HepG2 (cell line): ENCODE data around the gene QKI. TPM values are rescaled to one million over a fixed set of nuclear protein-coding genes. Genes with fewer than 3 reads are reported as not detected.

ENCODE experiments used
- ARID3A ChIP-seq: IDR thresholded peaks from 2 replicates; pipeline ENCODE4 v1.6.1; 2012; ENCODE audit warnings: low read depth, low read length, improper control_type of control experiment
- ARNT2 ChIP-seq: sonication (generic); formaldehyde crosslinking; IDR thresholded peaks from 2 replicates; pipeline ENCODE4 v1.8.0; 2022; ENCODE audit warnings: mild to moderate bottlenecking, low read depth, missing genetic modification reagents, moderate library complexity
- ELF4 ChIP-seq: sonication (generic); formaldehyde crosslinking; IDR thresholded peaks from 2 replicates; pipeline ENCODE4 v1.5.0; 2020; ENCODE audit warnings: missing genetic modification reagents, mild to moderate bottlenecking, moderate library complexity, borderline replicate concordance
- FOXJ3 ChIP-seq: sonication (generic); formaldehyde crosslinking; IDR thresholded peaks from 2 replicates; pipeline ENCODE4 v1.4.0; 2020; ENCODE audit warnings: missing genetic modification reagents, mild to moderate bottlenecking, borderline replicate concordance
- FOXO1 ChIP-seq: sonication (generic); formaldehyde crosslinking; IDR thresholded peaks from 2 replicates; pipeline ENCODE4 v1.4.0; 2020; ENCODE audit warnings: missing genetic modification reagents
- FOXP4 ChIP-seq: sonication (generic); formaldehyde crosslinking; IDR thresholded peaks from 2 replicates; pipeline ENCODE4 v1.4.0; 2020; ENCODE audit warnings: missing genetic modification reagents
- HOXA7 ChIP-seq: sonication (generic); formaldehyde crosslinking; IDR thresholded peaks from 2 replicates; pipeline ENCODE4 v1.8.1; 2022; ENCODE audit warnings: mild to moderate bottlenecking, missing genetic modification reagents, moderate library complexity
- ISX ChIP-seq: sonication (generic); formaldehyde crosslinking; conservative IDR thresholded peaks from 2 replicates; pipeline ENCODE4 v1.5.0; 2020; ENCODE audit warnings: missing genetic modification reagents
- KAT8 ChIP-seq: IDR thresholded peaks from 2 replicates; pipeline ENCODE4 v1.6.1; 2016; ENCODE audit warnings: missing genetic modification reagents, missing compliant biosample characterization
- MXD1 ChIP-seq: sonication (generic); formaldehyde crosslinking; IDR thresholded peaks from 2 replicates; pipeline ENCODE4 v1.4.0; 2020; ENCODE audit warnings: mild to moderate bottlenecking, missing genetic modification reagents
- MXI1 ChIP-seq: IDR thresholded peaks from 3 replicates; pipeline ENCODE4 v1.6.1; 2012; ENCODE audit warnings: low read depth, low read length, inconsistent platforms, borderline replicate concordance
- NKX3-1 ChIP-seq: sonication (generic); formaldehyde crosslinking; IDR thresholded peaks from 2 replicates; pipeline ENCODE4 v1.5.0; 2020; ENCODE audit warnings: missing genetic modification reagents
- PITX1 ChIP-seq: sonication (generic); formaldehyde crosslinking; IDR thresholded peaks from 2 replicates; pipeline ENCODE4 v1.5.1; 2020; ENCODE audit warnings: mild to moderate bottlenecking, missing genetic modification reagents
- POLR2A ChIP-seq, 2 experiments: IDR thresholded peaks; 2 replicates each; pipeline ENCODE4 v1.6.1; 2011; ENCODE audit warnings: low read depth in 2 of 2, low read length in 2 of 2, mild to moderate bottlenecking in 1 of 2, moderate library complexity in 1 of 2; ENCODE audit not compliant: insufficient read depth in 1 of 2
- SKI ChIP-seq: fragments of 450-650 bp; IDR thresholded peaks from one replicate; pipeline ENCODE4 v1.6.1; 2018; ENCODE audit warnings: mild to moderate bottlenecking; ENCODE audit not compliant: partially characterized antibody
- TBX2 ChIP-seq: sonication (generic); formaldehyde crosslinking; IDR thresholded peaks from 2 replicates; pipeline ENCODE4 v1.5.0; 2020; ENCODE audit warnings: missing genetic modification reagents, mild to moderate bottlenecking, borderline replicate concordance
- TFAP4 ChIP-seq: sonication (generic); IDR thresholded peaks from 2 replicates; pipeline ENCODE4 v1.6.1; 2016; ENCODE audit warnings: low read depth, borderline replicate concordance
- TFDP2 ChIP-seq: sonication (generic); formaldehyde crosslinking; IDR thresholded peaks from 2 replicates; pipeline ENCODE4 v1.4.0; 2020; ENCODE audit warnings: missing genetic modification reagents
- ZBTB20 ChIP-seq: sonication (generic); formaldehyde crosslinking; IDR thresholded peaks from 2 replicates; pipeline ENCODE4 v1.8.1; 2023; ENCODE audit warnings: missing genetic modification reagents, low read depth, mild to moderate bottlenecking, borderline replicate concordance
- ZNF704 ChIP-seq: sonication (generic); formaldehyde crosslinking; IDR thresholded peaks from 2 replicates; pipeline ENCODE4 v1.8.1; 2023; ENCODE audit warnings: mild to moderate bottlenecking, inconsistent platforms, moderate library complexity, missing genetic modification reagents, borderline replicate concordance
- ZNF850 ChIP-seq: sonication (generic); formaldehyde crosslinking; conservative IDR thresholded peaks from 2 replicates; pipeline ENCODE4 v1.9.0; 2021; ENCODE audit warnings: mild to moderate bottlenecking, missing genetic modification reagents
- polyA plus RNA-seq, 8 experiments: library from polyadenylated mRNA; depleted of rRNA in 3 of 8; stranded (reverse) in 7 of 8; unstranded in 1 of 8; fragments of >200 nt; fragmentation: Illumina TruSeq in 4 of 8; extraction: Trizol in 4 of 8; gene quantifications; 2 replicates each; pipeline versions ENCODE4 v1.2.1 to v1.2.3, GENCODE V29; 2011 to 2016; ENCODE audit warnings: low read depth in 4 of 8, missing spikeins in 1 of 8, mixed read lengths in 1 of 8; ENCODE audit not compliant: insufficient read depth in 1 of 8
- total RNA-seq, 5 experiments: library from RNA; depleted of rRNA; stranded (reverse); fragments of >200 nt; fragmentation: Illumina TruSeq; extraction: Trizol; gene quantifications; 2 replicates each; pipeline ENCODE4 v1.2.3, GENCODE V29; 2016; ENCODE audit warnings: low read depth in 1 of 5

The QKI gene
- total and polyA plus RNA-seq, 2 of the 13 experiments (the other 11 are each of a cell fraction or from before 2014, with no cell fraction given), result 136 to 137 TPM

GRCh38 chr6:163405412-163406309 is 8.9 kb upstream of the QKI start (continued):
- TF ChIP-seq ARNT2, result no peak
- 0 out of 2 replicates have a peak, but pooled peaks have one; percentile 52 for TF ChIP-seq TBX2 (CRISPR knock-in tag)
- TF ChIP-seq PITX1, result peak; percentile 77
- TF ChIP-seq ISX (CRISPR knock-in tag), result no peak
- peak; percentile 69; the same call in 1 of the 2 replicates for TF ChIP-seq ZBTB20
- peak; percentile 60 for TF ChIP-seq KAT8 (CRISPR knock-in tag)
- TF ChIP-seq HOXA7 (CRISPR knock-in tag), result no peak
- 0 out of 2 replicates have a peak, but pooled peaks have one; percentile 41 for TF ChIP-seq TFDP2 (CRISPR knock-in tag)
- no peak for TF ChIP-seq MXI1
- TF ChIP-seq ZNF850 (CRISPR knock-in tag), result no peak
- no peak for TF ChIP-seq NKX3-1 (CRISPR knock-in tag)
- TF ChIP-seq SKI, result peak; percentile 67
- 0 out of 4 replicates have a peak, but pooled peaks of 1 of the 2 experiments have one; percentile 50 for TF ChIP-seq POLR2A (IDR thresholded peaks at IDR 0.05; ENCODE audit: insufficient read depth in 1 of 2, low read depth in 2 of 2, low read length in 2 of 2)
- peak; percentile 23; the same call in 1 of the 2 replicates for TF ChIP-seq FOXP4
- TF ChIP-seq ZNF704 (CRISPR knock-in tag), result no peak
- no peak for TF ChIP-seq MXD1
- TF ChIP-seq ELF4 (CRISPR knock-in tag), result no peak
- peak; percentile 82; the same call in 1 of the 2 replicates for TF ChIP-seq TFAP4
- no peak; the same call in 1 of the 2 replicates for TF ChIP-seq FOXO1 (CRISPR knock-in tag)
- TF ChIP-seq FOXJ3 (CRISPR knock-in tag), result no peak
- TF ChIP-seq ARID3A, result peak; percentile 13; the same call in 1 of the 2 replicates
